Measurements from ENCODE around the gene SCAF4. TPM values are rescaled to one million over a fixed set of nuclear protein-coding genes. Genes with fewer than 3 reads are reported as not detected.
A peak's percentile ranks its signal among the peaks of the same experiment; 100 is the strongest.

SCAF4 gene
- total and polyA plus RNA-seq, 9 of the 15 experiments (the other 6 are each of a cell fraction or from before 2014, with no cell fraction given) = 2.3 to 55.7 (median 17.2) TPM

DNA sequence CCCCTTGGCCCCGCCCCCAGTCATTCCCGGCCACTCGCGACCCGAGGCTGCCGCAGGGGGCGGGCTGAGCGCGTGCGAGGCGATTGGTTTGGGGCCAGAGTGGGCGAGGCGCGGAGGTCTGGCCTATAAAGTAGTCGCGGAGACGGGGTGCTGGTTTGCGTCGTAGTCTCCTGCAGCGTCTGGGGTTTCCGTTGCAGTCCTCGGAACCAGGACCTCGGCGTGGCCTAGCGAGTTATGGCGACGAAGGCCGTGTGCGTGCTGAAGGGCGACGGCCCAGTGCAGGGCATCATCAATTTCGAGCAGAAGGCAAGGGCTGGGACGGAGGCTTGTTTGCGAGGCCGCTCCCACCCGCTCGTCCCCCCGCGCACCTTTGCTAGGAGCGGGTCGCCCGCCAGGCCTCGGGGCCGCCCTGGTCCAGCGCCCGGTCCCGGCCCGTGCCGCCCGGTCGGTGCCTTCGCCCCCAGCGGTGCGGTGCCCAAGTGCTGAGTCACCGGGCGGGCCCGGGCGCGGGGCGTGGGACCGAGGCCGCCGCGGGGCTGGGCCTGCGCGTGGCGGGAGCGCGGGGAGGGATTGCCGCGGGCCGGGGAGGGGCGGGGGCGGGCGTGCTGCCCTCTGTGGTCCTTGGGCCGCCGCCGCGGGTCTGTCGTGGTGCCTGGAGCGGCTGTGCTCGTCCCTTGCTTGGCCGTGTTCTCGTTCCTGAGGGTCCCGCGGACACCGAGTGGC is 72.2 kb downstream of the SCAF4 start, which contains the start of gene SOD1 (continued):
- TF ChIP-seq ZNF318 (IDR thresholded peaks at IDR 0.05; ENCODE audit: borderline replicate concordance in 1 of 2, low read depth in 1 of 2) (no peak), BRF1 (IDR thresholded peaks at IDR 0.05; ENCODE audit: borderline replicate concordance, extremely low read depth, insufficient read length) (no peak), SIX5 (IDR thresholded peaks at IDR 0.05; ENCODE audit: borderline replicate concordance in 1 of 2, insufficient read depth in 1 of 2, low read depth in 1 of 2, low read length in 2 of 2) (no peak), TFAM (CRISPR knock-in tag; conservative IDR thresholded peaks at IDR 0.05) (no peak), IRF2 (CRISPR knock-in tag; IDR thresholded peaks at IDR 0.05) (no peak; the same call in 1 of the 2 replicates), RAD21 (CRISPR knock-in tag; conservative IDR thresholded peaks at IDR 0.05 in 1 of 2, IDR thresholded peaks at IDR 0.05 in 1 of 2) (no peak), ZC3H11A (IDR thresholded peaks at IDR 0.05; ENCODE audit: low read depth, low read length) (no peak), FIP1L1 (IDR thresholded peaks at IDR 0.05; ENCODE audit: low read depth, low read length, poor library complexity, severe bottlenecking) (peak; percentile 95)
- TF ChIP-seq, protein P1, sequence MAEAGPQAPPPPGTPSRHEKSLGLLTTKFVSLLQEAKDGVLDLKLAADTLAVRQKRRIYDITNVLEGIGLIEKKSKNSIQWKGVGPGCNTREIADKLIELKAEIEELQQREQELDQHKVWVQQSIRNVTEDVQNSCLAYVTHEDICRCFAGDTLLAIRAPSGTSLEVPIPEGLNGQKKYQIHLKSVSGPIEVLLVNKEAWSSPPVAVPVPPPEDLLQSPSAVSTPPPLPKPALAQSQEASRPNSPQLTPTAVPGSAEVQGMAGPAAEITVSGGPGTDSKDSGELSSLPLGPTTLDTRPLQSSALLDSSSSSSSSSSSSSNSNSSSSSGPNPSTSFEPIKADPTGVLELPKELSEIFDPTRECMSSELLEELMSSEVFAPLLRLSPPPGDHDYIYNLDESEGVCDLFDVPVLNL (CRISPR knock-in tag; IDR thresholded peaks at IDR 0.05; ENCODE audit: low read depth) = peak; percentile 33

Measured in K562 (cell line).